ENCODE results near the gene PRIM2. TPM values are rescaled to one million over a fixed set of nuclear protein-coding genes. Genes with fewer than 3 reads are reported as not detected.
"Not testable (repeated sequence)": the region's sequence is repeated elsewhere in the genome, so short reads cannot be mapped to it uniquely, and the experiment has no call there.

Gene PRIM2
- total RNA-seq, 1 donor from 2014 or later, result 38.5 TPM

GRCh38 chr6:57359766-57360165, 42.3 kb downstream of the PRIM2 start:
- intact Hi-C loops (cut with micrococcal nuclease), result not testable (repeated sequence)

GRCh38 chr6:57362340-57362739, 44.9 kb downstream of the PRIM2 start:
- intact Hi-C loops (cut with micrococcal nuclease), result not testable (repeated sequence)

GRCh38 chr6:57365076-57365583, 47.7 kb downstream of the PRIM2 start:
- intact Hi-C loops (cut with micrococcal nuclease), result not testable (repeated sequence)

GRCh38 chr6:57368965-57369731, 51.7 kb downstream of the PRIM2 start:
- intact Hi-C loops (cut with micrococcal nuclease), result not testable (repeated sequence)

- intact Hi-C loops (cut with micrococcal nuclease), result not testable (repeated sequence)
Observed at GRCh38 chr6:57371779-57372178, 54.3 kb downstream of the PRIM2 start.

- intact Hi-C loops (cut with micrococcal nuclease), result not testable (repeated sequence)
Observed at GRCh38 chr6:57374764-57375163, 57.3 kb downstream of the PRIM2 start.

- intact Hi-C loops (cut with micrococcal nuclease), result not testable (repeated sequence)
Observed at GRCh38 chr6:57376083-57376482, 58.7 kb downstream of the PRIM2 start.

GRCh38 chr6:57389038-57389592, 71.7 kb downstream of the PRIM2 start:
- intact Hi-C loops (cut with micrococcal nuclease), result not testable (repeated sequence)

- intact Hi-C loops (cut with micrococcal nuclease), result not testable (repeated sequence)
Observed at GRCh38 chr6:57390818-57391217, 73.4 kb downstream of the PRIM2 start.

GRCh38 chr6:57392047-57392446, 74.6 kb downstream of the PRIM2 start:
- intact Hi-C loops (cut with micrococcal nuclease), result not testable (repeated sequence)

GRCh38 chr6:57419341-57419740, 101.9 kb downstream of the PRIM2 start:
- intact Hi-C loops (cut with micrococcal nuclease), result not testable (repeated sequence)

- intact Hi-C loops (cut with micrococcal nuclease), result no loop called here
Observed at GRCh38 chr6:57421503-57421902, 104.1 kb downstream of the PRIM2 start.

GRCh38 chr6:57423468-57423867, 106.0 kb downstream of the PRIM2 start:
- intact Hi-C loops (cut with micrococcal nuclease), result no loop called here

GRCh38 chr6:57431742-57432141, 114.3 kb downstream of the PRIM2 start:
- intact Hi-C loops (cut with micrococcal nuclease), result not testable (repeated sequence)

- intact Hi-C loops (cut with micrococcal nuclease), result no loop called here
Observed at GRCh38 chr6:57432157-57432556, 114.7 kb downstream of the PRIM2 start.

- intact Hi-C loops (cut with micrococcal nuclease), result no loop called here
Observed at GRCh38 chr6:57432919-57433684, 115.7 kb downstream of the PRIM2 start.

- intact Hi-C loops (cut with micrococcal nuclease), result not testable (repeated sequence)
Observed at GRCh38 chr6:57433790-57434189, 116.4 kb downstream of the PRIM2 start.

- intact Hi-C loops (cut with micrococcal nuclease), result no loop called here
Observed at GRCh38 chr6:57434944-57435343, 117.5 kb downstream of the PRIM2 start.

GRCh38 chr6:57435475-57436160, 118.2 kb downstream of the PRIM2 start:
- intact Hi-C loops (cut with micrococcal nuclease), result no loop called here

GRCh38 chr6:57440735-57441134, 123.3 kb downstream of the PRIM2 start:
- intact Hi-C loops (cut with micrococcal nuclease), result not testable (repeated sequence)

GRCh38 chr6:57442133-57442532, 124.7 kb downstream of the PRIM2 start:
- intact Hi-C loops (cut with micrococcal nuclease), result not testable (repeated sequence)

Data from T-helper 2 cell treated with Interferon-gamma antibody and Interleukin-4, amounts not matched to agents 100 ng/mL and 5 ng/mL, for 36 hours (primary cell).